H1 (cell line): ENCODE measurements around the gene ABCD1. TPM values are rescaled to one million over a fixed set of nuclear protein-coding genes. Genes with fewer than 3 reads are reported as not detected.

Experiments
- CTCF ChIA-PET: fragments of 300-600 bp; sonication (Branson Sonifier 250); formaldehyde crosslinking; loops from one replicate; lab custom pipeline; 2021; ENCODE audit not compliant: partially characterized antibody; lab: Charles Lee
- POLR2A ChIA-PET: fragments of 300-600 bp; sonication (Branson Sonifier 250); formaldehyde crosslinking; loops from one replicate; lab custom pipeline; 2021; ENCODE audit warnings: inconsistent platforms; ENCODE audit not compliant: partially characterized antibody; lab: Charles Lee
- DNase-seq, 2 experiments: peaks; one replicate each; pipeline versions ENCODE4 v3.0.0 to v3.0.0-alpha.2; 2010 to 2022; ENCODE audit warnings: low spot score in 2 of 2, low read depth in 1 of 2, mixed read lengths in 1 of 2
- FAIRE-seq: peaks from 2 replicates; lab custom pipeline; 2011; peaks lifted over from hg19 to GRCh38; lab: Jason Lieb, UNC
- H2AFZ ChIP-seq: 2 replicates; pipeline ENCODE4 v1.8.1; 2012; ENCODE audit warnings: low read length, inconsistent platforms
- H2AK5ac ChIP-seq: 2 replicates; pipeline ENCODE4 v1.6.1; 2013; ENCODE audit warnings: low read depth, low read length
- H2BK120ac ChIP-seq: replicated peaks from 2 replicates; pipeline ENCODE3; 2013; ENCODE audit warnings: low read depth, low read length, inconsistent platforms
- H2BK12ac ChIP-seq: 2 replicates; pipeline ENCODE4 v1.6.1; 2013; ENCODE audit warnings: low read depth, low read length
- H2BK15ac ChIP-seq: 2 replicates; pipeline ENCODE4 v1.6.1; 2013; ENCODE audit warnings: low read length
- H2BK20ac ChIP-seq: 2 replicates; pipeline ENCODE4 v1.6.1; 2013; ENCODE audit warnings: low read length
- H2BK5ac ChIP-seq: 2 replicates; pipeline ENCODE4 v1.6.1; 2013; ENCODE audit warnings: low read depth, low read length
- H3K14ac ChIP-seq: 2 replicates; pipeline ENCODE4 v1.6.1; 2013; ENCODE audit warnings: inconsistent platforms; ENCODE audit not compliant: insufficient read length
- H3K18ac ChIP-seq: 2 replicates; pipeline ENCODE4 v1.6.1; 2013; ENCODE audit warnings: low read length; ENCODE audit errors: extremely low read depth
- H3K23ac ChIP-seq: 2 replicates; pipeline ENCODE4 v1.6.1; 2013; ENCODE audit warnings: inconsistent platforms; ENCODE audit not compliant: insufficient read length
- H3K23me2 ChIP-seq: 2 replicates; pipeline ENCODE4 v1.6.1; 2013; ENCODE audit warnings: low read depth, low read length
- H3K27ac ChIP-seq: 2 replicates; pipeline ENCODE4 v1.6.1; 2011; ENCODE audit warnings: low read depth, low read length, inconsistent platforms
- H3K27me3 ChIP-seq, 4 experiments: replicated peaks in 1 of 4; 1 replicate in 1 of 4; 2 replicates in 3 of 4; pipeline versions ENCODE4 v1.6.1 to v1.8.1; 2011 to 2013; ENCODE audit warnings: low read length in 3 of 4, mild to moderate bottlenecking in 3 of 4, inconsistent platforms in 2 of 4, mixed read lengths in 2 of 4, moderate library complexity in 1 of 4; ENCODE audit not compliant: control insufficient read depth in 3 of 4, insufficient read depth in 3 of 4; ENCODE audit errors: extremely low read depth in 1 of 4
- H3K36me3 ChIP-seq, 4 experiments: 2 replicates each; pipeline versions ENCODE4 v1.6.1 to v1.8.1; 2011 to 2013; ENCODE audit warnings: mild to moderate bottlenecking in 4 of 4, low read length in 3 of 4, moderate library complexity in 2 of 4, control low read depth in 1 of 4, inconsistent platforms in 1 of 4; ENCODE audit not compliant: insufficient read depth in 4 of 4, control insufficient read depth in 2 of 4
- H3K4ac ChIP-seq: replicated peaks from 2 replicates; pipeline ENCODE3; 2013; ENCODE audit warnings: low read length, low read depth, mixed read lengths, inconsistent platforms; ENCODE audit not compliant: insufficient read length
- H3K4me1 ChIP-seq, 4 experiments: replicated peaks in 1 of 4; 1 replicate in 1 of 4; 2 replicates in 3 of 4; pipeline versions ENCODE4 v1.6.1 to v1.8.1; 2011 to 2013; ENCODE audit warnings: low read length in 3 of 4, inconsistent platforms in 2 of 4, mixed read lengths in 1 of 4; ENCODE audit not compliant: insufficient read depth in 4 of 4, control insufficient read depth in 3 of 4
- H3K4me2 ChIP-seq, 2 experiments: 2 replicates each; pipeline versions ENCODE4 v1.6.1 to v1.8.1; 2011 to 2013; ENCODE audit warnings: low read depth in 2 of 2, low read length in 2 of 2, control low read depth in 1 of 2, inconsistent platforms in 1 of 2, mild to moderate bottlenecking in 1 of 2; ENCODE audit not compliant: insufficient read depth in 1 of 2
- H3K4me3 ChIP-seq, 4 experiments: fragments of 200-600, 300-600 bp in 1 of 4; sonication (generic), shearing (Covaris generic), sonication (Bioruptor Twin) in 1 of 4; 2 replicates each; pipeline versions ENCODE4 v1.5.1 to v1.8.1; 2011 to 2016; ENCODE audit warnings: low read length in 4 of 4, low read depth in 3 of 4, control low read depth in 2 of 4, inconsistent platforms in 2 of 4, mild to moderate bottlenecking in 2 of 4, mixed read lengths in 1 of 4, moderate library complexity in 1 of 4; ENCODE audit not compliant: insufficient read depth in 2 of 4; ENCODE audit errors: extremely low read depth in 1 of 4
- H3K56ac ChIP-seq: replicated peaks from 2 replicates; pipeline ENCODE3; 2013; ENCODE audit warnings: low read depth, mild to moderate bottlenecking, mixed read lengths, low read length, inconsistent platforms; ENCODE audit not compliant: insufficient read length
- H3K79me1 ChIP-seq: 2 replicates; pipeline ENCODE4 v1.6.1; 2013; ENCODE audit warnings: low read depth, low read length, control low read depth
- H3K79me2 ChIP-seq, 2 experiments: 2 replicates each; pipeline versions ENCODE4 v1.6.1 to v1.8.1; 2012 to 2013; ENCODE audit warnings: low read length in 2 of 2, mild to moderate bottlenecking in 2 of 2, inconsistent platforms in 1 of 2; ENCODE audit not compliant: insufficient read depth in 2 of 2, control insufficient read depth in 1 of 2
- H3K9ac ChIP-seq, 4 experiments: replicated peaks in 1 of 4; 1 replicate in 1 of 4; 2 replicates in 3 of 4; pipeline versions ENCODE4 v1.6.1 to v1.8.1; 2011 to 2013; ENCODE audit warnings: low read depth in 3 of 4, low read length in 3 of 4, control low read depth in 2 of 4, mild to moderate bottlenecking in 2 of 4, moderate library complexity in 2 of 4, inconsistent platforms in 1 of 4; ENCODE audit errors: extremely low read depth in 1 of 4
- H3K9me3 ChIP-seq, 2 experiments: 2 replicates each; pipeline versions ENCODE4 v1.6.1 to v1.8.1; 2012 to 2013; ENCODE audit warnings: mild to moderate bottlenecking in 2 of 2, moderate library complexity in 2 of 2, control low read depth in 1 of 2, inconsistent platforms in 1 of 2, low read depth in 1 of 2, low read length in 1 of 2, mixed read lengths in 1 of 2; ENCODE audit not compliant: insufficient read depth in 2 of 2
- H4K20me1 ChIP-seq, 2 experiments: replicated peaks in 1 of 2; 2 replicates each; pipeline versions ENCODE3 to v1.8.1; 2011 to 2013; ENCODE audit warnings: inconsistent platforms in 2 of 2, low read length in 2 of 2, mild to moderate bottlenecking in 1 of 2; ENCODE audit not compliant: insufficient read depth in 2 of 2, control insufficient read depth in 1 of 2
- H4K5ac ChIP-seq: 2 replicates; pipeline ENCODE4 v1.6.1; 2013; ENCODE audit warnings: low read length, low read depth, mixed read lengths, inconsistent platforms; ENCODE audit not compliant: insufficient read length
- H4K8ac ChIP-seq: 2 replicates; pipeline ENCODE4 v1.8.0; 2013; ENCODE audit warnings: mild to moderate bottlenecking, moderate library complexity, low read length, inconsistent platforms; ENCODE audit not compliant: insufficient read depth; ENCODE audit errors: extremely low read depth
- H4K91ac ChIP-seq: replicated peaks from 2 replicates; pipeline ENCODE3; 2013; ENCODE audit warnings: low read length, mixed read lengths, inconsistent platforms; ENCODE audit not compliant: insufficient read length
- CHD2 ChIP-seq: IDR thresholded peaks from 2 replicates; pipeline ENCODE4 v1.6.1; 2012; ENCODE audit warnings: low read length, improper control_type of control experiment
- FOSL1 ChIP-seq: IDR thresholded peaks from 2 replicates; pipeline ENCODE4 v1.6.1; 2011; ENCODE audit warnings: mild to moderate bottlenecking, low read depth, low read length, moderate library complexity; ENCODE audit not compliant: insufficient read depth
- GABPA ChIP-seq: IDR thresholded peaks from 2 replicates; pipeline ENCODE4 v1.6.1; 2011; ENCODE audit warnings: mild to moderate bottlenecking, low read length, moderate library complexity, borderline replicate concordance; ENCODE audit not compliant: insufficient read depth
- KDM5A ChIP-seq: fragments of 200-600 bp; IDR thresholded peaks from 2 replicates; pipeline ENCODE4 v1.7.1; 2012; ENCODE audit warnings: mild to moderate bottlenecking, low read length, inconsistent platforms, mixed read lengths
- POLR2A ChIP-seq, 2 experiments: IDR thresholded peaks; 1 replicate in 1 of 2; 2 replicates in 1 of 2; pipeline ENCODE4 v1.6.1; 2011; ENCODE audit warnings: low read depth in 2 of 2, low read length in 2 of 2, mild to moderate bottlenecking in 2 of 2; ENCODE audit errors: control extremely low read depth in 1 of 2
- POU5F1 ChIP-seq: IDR thresholded peaks from 2 replicates; pipeline ENCODE4 v1.6.1; 2011; ENCODE audit warnings: low read depth, mild to moderate bottlenecking, low read length, moderate library complexity
- YY1 ChIP-seq: IDR thresholded peaks from 2 replicates; pipeline ENCODE4 v1.6.1; 2011; ENCODE audit warnings: low read depth, mild to moderate bottlenecking, low read length
- WGBS, 2 experiments: shearing (Covaris generic) in 1 of 2; methylation state at CpG; one replicate each; pipeline versions ENCODE4 v1.1.6 to v1.1.7; 2013 to 2015; ENCODE audit warnings: low lambda C conversion rate in 2 of 2, mixed read lengths in 2 of 2, inconsistent platforms in 1 of 2, low coverage in 1 of 2, missing lambda C conversion rate in 1 of 2; ENCODE audit not compliant: insufficient replicate concordance in 2 of 2, insufficient coverage in 1 of 2, insufficient read length in 1 of 2; ENCODE audit errors: extremely low coverage in 1 of 2, missing lambda C conversion rate in 1 of 2; 5-methylcytosine and 5-hydroxymethylcytosine counted together
- polyA plus RNA-seq, 7 experiments: library from polyadenylated mRNA; depleted of rRNA in 3 of 7; stranded (reverse) in 5 of 7; unstranded in 2 of 7; fragments of >200 nt in 5 of 7; fragments of 200-250 nt in 2 of 7; gene quantifications; 1 replicate in 5 of 7; 2 replicates in 1 of 7; 4 replicates in 1 of 7; pipeline versions ENCODE4 v1.2.1 to v1.2.3, GENCODE V29; 2011 to 2013; ENCODE audit warnings: missing spikeins in 2 of 7, mixed read lengths in 2 of 7
- total RNA-seq: library from RNA; stranded (reverse); fragmentation: NEBNext Ultra II Directional; extraction: Animal tissue kit (Norgen Biotek cat#: 25700); gene quantifications from 2 replicates; pipeline ENCODE4 v1.2.1, GENCODE V29; 2021

Gene ABCD1
- total and polyA plus RNA-seq, 2 of the 8 experiments (the other 6 are each of a cell fraction or from before 2014, with no cell fraction given) = 3.1 to 6.6 TPM

DNA sequence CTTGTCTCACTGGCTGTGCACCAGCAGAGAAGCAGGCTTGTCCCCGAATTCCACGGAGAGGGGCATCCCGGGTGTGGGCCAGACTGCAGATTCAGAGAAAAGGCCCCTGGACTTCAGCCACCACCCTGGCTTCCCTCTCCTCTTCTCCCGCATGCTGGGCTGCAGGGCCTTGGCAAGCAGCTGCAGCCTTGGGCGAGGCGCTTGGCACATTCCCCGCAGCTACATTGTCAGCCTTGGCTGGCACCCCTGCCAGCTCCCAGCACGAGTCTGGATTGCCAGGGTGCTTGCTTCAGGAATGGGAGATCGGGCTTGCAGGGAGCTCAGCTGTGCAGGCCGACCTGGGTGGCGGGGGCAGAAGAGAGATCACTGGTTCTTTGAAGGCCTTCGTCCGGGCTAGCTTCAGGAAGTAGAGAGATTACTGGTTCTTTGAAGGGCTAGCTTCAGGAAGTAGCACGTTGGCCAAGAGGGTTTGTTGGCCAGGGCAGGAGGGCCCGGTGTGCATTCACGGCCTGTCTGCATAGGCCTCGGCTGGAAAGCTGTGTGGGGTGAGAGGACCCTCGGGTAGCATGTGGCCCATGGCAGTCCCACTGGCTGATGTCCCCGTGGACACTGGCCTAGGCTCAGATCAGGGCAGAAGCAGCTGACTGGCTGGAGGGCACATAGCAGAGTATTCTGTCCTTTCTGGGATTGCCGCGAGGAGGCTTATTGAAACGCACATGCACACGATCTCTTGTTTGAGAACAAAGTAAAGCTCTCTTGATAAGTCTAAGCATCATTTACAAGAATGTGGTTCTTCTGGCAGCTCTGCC is 2.7 kb downstream of the ABCD1 start:
- Histone ChIP-seq H3K14ac (no peak overlapping the region), H3K56ac (no peak overlapping the region), H3K36me3 (peaks cover 0 to 3% (median 0%) of the 10 kb centered on the region in 4 experiments; a peak in 1 of 8 replicates), H4K20me1 (peaks cover 4 to 15% of the 10 kb centered on the region in 2 experiments), H2BK5ac (peak overlapping the region; percentile 32; the same call in 1 of the 2 replicates), H2BK120ac (no peak overlapping the region), H4K91ac (no peak overlapping the region), H3K4me2 (peak overlapping the region; percentile 33 to 51), H3K27ac (no peak overlapping the region), H3K9me3 (no peaks in the 10 kb centered on the region), H2AFZ (no peak overlapping the region), H3K79me1 (peaks cover 3% of the 10 kb centered on the region; the same call in 1 of the 2 replicates), H3K4me1 (peaks cover 0 to 24% (median 13%) of the 10 kb centered on the region in 4 experiments; a peak in 6 of 7 replicates), H2BK20ac (no peak overlapping the region), H3K4ac (no peak overlapping the region), H3K23me2 (peaks cover 5% of the 10 kb centered on the region; the same call in 1 of the 2 replicates), H3K79me2 (peaks cover 0 to 12% of the 10 kb centered on the region in 2 experiments; a peak in 2 of 4 replicates), H3K23ac (no peak overlapping the region), H2AK5ac (0 out of 2 replicates have a peak overlapping the region, but pooled peaks have one; percentile 65), H2BK15ac (no peak overlapping the region), H3K9ac (no peak overlapping the region), H2BK12ac (no peak overlapping the region), H3K4me3 (peak overlapping the region in 1 of 4 experiments; percentile 24; a peak in 1 of 8 replicates), H4K5ac (no peak overlapping the region), H4K8ac (no peak overlapping the region), H3K18ac (peak overlapping the region; percentile 19; the same call in 1 of the 2 replicates), H3K27me3 (no peaks in the 10 kb centered on the region)
- POLR2A ChIA-PET = interaction anchor here (0.6 to 2.0 kb wide), 7 partner anchors 9 to 680 kb away, joined by 3 to 11 read pairs (median 5); partner anchors contain the start of gene SLC6A8
- 90% methylated on average over 17 of the region's 23 CpGs; no CpG with 5 or more reads in 1 of the 2 experiments for WGBS, 2 experiments
- CTCF ChIA-PET = interaction anchor here (0.7 to 1.8 kb wide), 5 partner anchors 12 to 163 kb away, joined by 3 to 6 read pairs (median 4); no protein-coding TSS in a partner anchor
- FAIRE-seq = no peak
- DNase-seq = no peak
- TF ChIP-seq GABPA (no peak), POLR2A (IDR thresholded peaks at IDR 0.05; ENCODE audit: control extremely low read depth in 1 of 2, low read depth in 2 of 2, low read length in 2 of 2) (no peak), KDM5A (no peak), FOSL1 (no peak), YY1 (no peak), POU5F1 (no peak), CHD2 (no peak)
